GM12875 (cell line): ENCODE measurements around the gene FAM90A26.
A peak's percentile ranks its signal among the peaks of the same experiment; 100 is the strongest.
"Not testable (repeated sequence)": the region's sequence is repeated elsewhere in the genome, so short reads cannot be mapped to it uniquely, and the experiment has no call there.

Experiments used
- H3K4me3 ChIP-seq: one replicate; pipeline ENCODE4 v1.5.1; 2011; ENCODE audit warnings: low read depth, low read length, control low read depth
- CTCF ChIP-seq: IDR thresholded peaks from 2 replicates; pipeline ENCODE4 v1.5.1; 2011; ENCODE audit warnings: low read depth, mild to moderate bottlenecking, control low read depth, inconsistent platforms, low read length, moderate library complexity, borderline replicate concordance; ENCODE audit not compliant: insufficient read depth

The FAM90A26 gene

DNA sequence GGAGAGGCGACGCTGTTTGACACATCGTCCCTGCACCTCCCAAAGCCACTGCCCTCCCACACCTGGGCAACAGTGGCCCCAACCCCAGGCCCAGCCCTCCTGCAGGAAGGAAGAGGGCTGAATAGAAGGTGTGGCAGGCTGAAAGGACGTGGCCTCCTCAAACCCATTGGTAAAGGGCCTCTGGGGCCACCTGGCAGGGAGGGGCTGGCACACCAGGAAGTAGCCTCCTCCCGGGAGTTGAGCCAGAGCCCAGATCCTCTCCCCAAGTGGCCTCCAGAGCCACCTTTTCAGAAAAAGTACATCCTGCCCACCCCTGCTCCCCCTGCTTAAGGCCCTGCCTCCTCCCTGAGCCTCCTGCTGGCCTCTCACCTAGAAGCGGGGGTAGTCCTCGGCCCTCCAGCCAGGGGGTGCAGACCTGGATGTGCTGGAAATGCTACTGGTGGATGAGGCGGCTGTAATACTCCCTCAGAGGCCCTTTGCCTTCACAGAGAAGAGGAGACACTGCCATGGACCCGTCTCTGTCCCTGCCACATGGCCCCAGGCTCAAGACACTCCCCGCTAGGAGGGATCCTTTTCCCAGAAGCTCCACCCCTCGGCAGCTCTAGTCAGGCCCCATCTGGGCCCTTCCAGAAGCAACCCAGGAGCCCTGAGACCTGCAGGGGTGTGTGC is at the start of gene FAM90A26:
TSS of gene FAM90A26 (plus strand) at position 619 of the 669 bp plus-strand sequence. CDS start 2,764 bp downstream, outside the sequence.
- not testable (repeated sequence) for H3K4me3 ChIP-seq

- not testable (repeated sequence) for H3K4me3 ChIP-seq
Measured at GRCh38 chr4:9122711-9123110, 47.5 kb upstream of the FAM90A26 start.

GRCh38 chr4:9123572-9124007 is 46.6 kb upstream of the FAM90A26 start:
- not testable (repeated sequence) for H3K4me3 ChIP-seq
- peak; percentile 55 for TF ChIP-seq CTCF

GRCh38 chr4:9125601-9126161 is 44.5 kb upstream of the FAM90A26 start:
- H3K4me3 ChIP-seq = not testable (repeated sequence)

DNA sequence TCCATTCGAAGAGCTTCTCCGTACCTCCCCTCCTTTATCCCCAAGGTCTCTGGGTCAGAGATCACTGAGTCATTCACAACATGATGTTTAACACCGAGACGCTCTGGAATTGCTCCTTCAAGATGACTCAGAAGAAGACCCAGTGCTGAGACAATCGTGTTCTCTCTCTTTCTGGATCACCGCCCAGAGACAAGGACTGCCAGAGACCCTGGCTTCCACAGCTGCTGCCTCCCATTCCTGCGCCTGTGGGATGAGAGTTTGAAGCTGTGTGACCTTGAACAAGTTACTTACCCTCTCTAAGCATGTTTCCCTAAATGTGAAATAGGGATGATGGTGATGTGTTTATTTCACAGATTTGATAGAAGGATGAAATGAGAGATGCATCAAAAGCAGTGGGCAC is 38.8 kb upstream of the FAM90A26 start:
- not testable (repeated sequence) for H3K4me3 ChIP-seq

GRCh38 chr4:9132849-9133248 is 37.4 kb upstream of the FAM90A26 start:
- H3K4me3 ChIP-seq = not testable (repeated sequence)

DNA sequence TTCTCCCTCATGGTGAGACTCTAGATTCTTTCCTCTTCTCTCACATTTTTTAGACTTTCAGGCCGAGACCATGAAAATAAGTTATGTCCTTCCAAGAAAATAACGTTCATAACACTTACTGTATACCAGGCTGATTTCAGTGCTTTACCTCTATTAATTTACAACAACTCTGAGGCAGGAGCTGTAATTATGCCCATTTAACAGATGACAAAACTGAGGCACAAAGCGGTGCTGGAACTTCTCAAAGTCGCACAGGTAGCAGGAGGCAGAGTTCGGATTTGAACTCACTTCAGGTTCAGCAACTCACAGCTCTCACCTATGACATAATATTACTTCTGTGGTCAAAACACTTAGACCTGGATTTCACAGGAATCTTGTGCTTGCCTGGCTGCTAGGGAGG is 36.2 kb upstream of the FAM90A26 start:
- not testable (repeated sequence) for H3K4me3 ChIP-seq

- H3K4me3 ChIP-seq = not testable (repeated sequence)
Measured at GRCh38 chr4:9134556-9134955, 35.7 kb upstream of the FAM90A26 start.

DNA sequence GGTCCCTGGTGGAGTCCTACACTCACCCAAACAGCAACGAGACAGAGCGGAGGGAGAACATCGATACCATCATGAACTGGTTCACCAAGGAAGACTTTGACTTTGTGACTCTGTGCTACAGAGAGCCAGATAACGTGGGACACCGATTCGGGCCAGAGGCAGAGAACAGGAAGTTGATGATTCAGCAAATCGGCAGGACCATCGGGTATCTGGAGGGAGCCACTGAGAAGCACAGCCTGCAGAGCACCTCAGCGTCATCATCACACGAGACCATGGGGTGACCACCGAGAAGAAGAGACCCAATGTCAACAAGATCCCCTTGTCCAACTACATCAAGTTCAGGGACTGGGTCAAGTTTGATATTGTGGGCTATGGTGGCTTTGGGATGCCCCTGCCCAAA is 29.2 kb upstream of the FAM90A26 start:
- not testable (repeated sequence) for H3K4me3 ChIP-seq

- H3K4me3 ChIP-seq = not testable (repeated sequence)
Measured at GRCh38 chr4:9142786-9143185, 27.4 kb upstream of the FAM90A26 start.

GRCh38 chr4:9143421-9144080 is 26.7 kb upstream of the FAM90A26 start:
- no peak for TF ChIP-seq CTCF
- H3K4me3 ChIP-seq = no peak overlapping the region

DNA sequence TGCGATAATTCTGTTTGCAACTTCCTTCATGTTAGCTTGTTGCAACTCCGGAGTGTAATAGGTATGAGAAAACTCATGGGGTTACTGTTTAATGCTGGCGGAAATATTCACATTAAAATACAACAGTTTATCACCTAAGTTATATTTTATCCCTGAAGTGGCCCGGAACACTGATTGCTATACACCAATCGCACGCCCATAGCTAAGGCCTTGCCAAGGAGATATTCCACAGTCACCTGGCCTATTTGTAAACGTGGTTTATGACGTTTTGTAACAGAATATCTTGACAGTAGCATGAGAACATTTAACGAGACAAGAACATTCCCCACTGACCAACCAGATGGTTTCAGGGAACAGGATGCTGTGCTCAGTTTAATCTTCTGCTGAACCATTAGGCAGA is 23.2 kb upstream of the FAM90A26 start:
- no peak for TF ChIP-seq CTCF
- H3K4me3 ChIP-seq = no peak overlapping the region

- not testable (repeated sequence) for H3K4me3 ChIP-seq
Measured at GRCh38 chr4:9147368-9147767, 22.8 kb upstream of the FAM90A26 start.

GRCh38 chr4:9148611-9149409 is 21.4 kb upstream of the FAM90A26 start:
- H3K4me3 ChIP-seq = not testable (repeated sequence)

GRCh38 chr4:9151809-9152179 is 18.4 kb upstream of the FAM90A26 start:
- not testable (repeated sequence) for H3K4me3 ChIP-seq

DNA sequence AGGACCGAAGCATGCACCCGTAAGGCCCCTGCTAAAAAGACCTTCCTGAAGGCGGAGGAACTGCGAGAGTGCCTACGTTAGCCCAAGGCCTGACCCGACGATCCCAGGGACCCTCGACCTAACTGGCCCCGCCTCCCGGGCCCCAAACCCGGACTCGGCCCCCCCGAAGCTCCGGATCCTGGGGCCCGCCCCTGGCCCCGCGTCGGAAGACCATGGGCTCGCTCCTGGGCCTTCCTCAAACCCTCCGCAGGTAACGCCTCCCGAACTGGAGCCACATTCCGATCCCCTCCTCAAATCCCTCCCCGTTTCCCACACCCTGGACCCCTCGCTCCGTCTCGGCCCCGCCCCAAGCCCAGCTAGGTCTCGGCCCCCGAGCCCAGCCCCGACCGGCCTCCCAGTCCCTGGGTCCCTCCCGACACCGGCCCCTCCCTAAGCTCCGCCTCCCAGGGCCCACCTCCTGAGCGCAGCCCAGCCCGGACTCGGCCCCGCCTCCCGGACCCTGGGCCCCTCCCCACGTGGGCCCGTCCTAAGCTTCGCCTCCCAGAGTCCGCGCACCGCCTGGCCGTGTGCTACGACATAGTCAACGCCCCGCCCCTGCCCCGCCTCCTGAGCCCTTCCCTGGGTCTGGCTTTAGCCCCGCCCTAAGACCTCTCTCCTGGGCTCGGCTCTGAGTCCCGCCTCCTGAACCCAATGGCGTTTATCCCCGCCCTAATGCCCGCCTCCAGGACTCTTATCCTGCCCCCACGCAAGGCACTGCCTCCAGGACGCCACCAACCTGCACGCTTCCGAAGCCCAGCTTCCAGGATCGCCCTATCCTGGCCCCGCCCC is 17.8 kb upstream of the FAM90A26 start:
- H3K4me3 ChIP-seq = not testable (repeated sequence)
